ENCODE measurements around the gene XPR1. TPM values are rescaled to one million over a fixed set of nuclear protein-coding genes. Genes with fewer than 3 reads are reported as not detected.
A peak's percentile ranks its signal among the peaks of the same experiment; 100 is the strongest.

The XPR1 gene
- total RNA-seq, 1 experiment from 2014 or later: 16.8 TPM

DNA sequence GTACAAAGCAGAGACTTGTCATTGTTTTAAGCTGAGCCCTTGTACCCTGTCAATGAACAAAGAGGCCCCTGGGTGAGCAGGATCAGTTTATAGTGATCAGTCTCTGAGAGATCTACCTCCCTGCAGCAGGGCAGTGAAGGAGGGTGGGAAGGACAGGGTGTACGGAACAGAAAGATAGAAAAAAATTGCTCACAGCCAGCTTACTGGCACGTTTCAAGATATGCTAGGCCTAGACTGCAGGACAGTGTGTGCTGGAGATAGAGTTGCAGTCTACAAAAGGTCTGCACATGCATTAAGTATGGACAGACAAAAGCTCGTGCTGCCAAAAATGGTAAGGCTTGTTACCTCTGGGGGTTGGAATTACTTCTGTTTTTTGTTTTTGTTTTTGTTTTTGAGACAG lies 38.4 kb upstream of the XPR1 start:
- Histone ChIP-seq H3K27me3 (ENCODE audit: insufficient read depth, low read depth) (no peaks in the 10 kb centered on the region), H3K9me3 (ENCODE audit: insufficient read depth, low read depth) (0 out of 2 replicates have a peak, but pooled peaks cover 3% of the 10 kb centered on the region), H3K4me3 (no peak overlapping the region), H3F3A (ENCODE audit: insufficient read depth, low read depth) (no peaks in the 10 kb centered on the region), H4K20me1 (ENCODE audit: insufficient read depth) (no peaks in the 10 kb centered on the region), H3K9me2 (ENCODE audit: insufficient read depth) (no peaks in the 10 kb centered on the region), H3K79me2 (ENCODE audit: low read depth) (no peaks in the 10 kb centered on the region), H3K4me1 (replicated peaks; ENCODE audit: insufficient read depth) (no peaks in the 10 kb centered on the region), H3K36me3 (ENCODE audit: low read depth) (no peaks in the 10 kb centered on the region), H3K27ac (no peak overlapping the region), H3K4me2 (no peak overlapping the region), H2AFZ (0 out of 2 replicates have a peak overlapping the region, but pooled peaks have one; percentile 2)
- POLR2A ChIA-PET (ENCODE audit: unreplicated experiment): no interaction called here
- CTCF ChIA-PET: no interaction called here
- DNase-seq: no peak
- no TSS peak for BruUV-seq (replicated peaks)
- intact Hi-C loops (cut with micrococcal nuclease; ENCODE audit: unreplicated experiment): no loop called here
- TF ChIP-seq, protein P1, sequence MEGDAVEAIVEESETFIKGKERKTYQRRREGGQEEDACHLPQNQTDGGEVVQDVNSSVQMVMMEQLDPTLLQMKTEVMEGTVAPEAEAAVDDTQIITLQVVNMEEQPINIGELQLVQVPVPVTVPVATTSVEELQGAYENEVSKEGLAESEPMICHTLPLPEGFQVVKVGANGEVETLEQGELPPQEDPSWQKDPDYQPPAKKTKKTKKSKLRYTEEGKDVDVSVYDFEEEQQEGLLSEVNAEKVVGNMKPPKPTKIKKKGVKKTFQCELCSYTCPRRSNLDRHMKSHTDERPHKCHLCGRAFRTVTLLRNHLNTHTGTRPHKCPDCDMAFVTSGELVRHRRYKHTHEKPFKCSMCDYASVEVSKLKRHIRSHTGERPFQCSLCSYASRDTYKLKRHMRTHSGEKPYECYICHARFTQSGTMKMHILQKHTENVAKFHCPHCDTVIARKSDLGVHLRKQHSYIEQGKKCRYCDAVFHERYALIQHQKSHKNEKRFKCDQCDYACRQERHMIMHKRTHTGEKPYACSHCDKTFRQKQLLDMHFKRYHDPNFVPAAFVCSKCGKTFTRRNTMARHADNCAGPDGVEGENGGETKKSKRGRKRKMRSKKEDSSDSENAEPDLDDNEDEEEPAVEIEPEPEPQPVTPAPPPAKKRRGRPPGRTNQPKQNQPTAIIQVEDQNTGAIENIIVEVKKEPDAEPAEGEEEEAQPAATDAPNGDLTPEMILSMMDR (conservative IDR thresholded peaks at IDR 0.05): no peak
- no peak for TF ChIP-seq EZH2 (IDR thresholded peaks at IDR 0.05; ENCODE audit: low read depth)

DNA sequence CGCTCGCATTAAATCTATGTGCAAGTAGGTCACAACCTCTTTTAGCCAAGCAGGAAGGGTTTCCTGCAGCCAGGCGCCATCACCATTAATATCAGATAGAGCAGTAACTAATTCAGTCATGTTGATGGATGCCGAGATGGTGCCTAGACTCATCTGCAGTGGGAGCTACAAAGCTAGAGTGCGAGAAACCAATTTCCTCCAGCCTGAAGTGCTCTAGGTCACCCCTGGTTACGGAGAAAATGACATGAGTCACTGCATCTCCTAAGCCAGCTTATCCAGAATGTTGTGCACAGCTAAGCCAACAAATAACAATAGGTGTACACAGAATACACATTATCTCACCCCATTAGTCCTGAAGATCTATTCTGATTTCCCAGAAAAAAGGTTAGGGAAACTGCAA lies 37.1 kb upstream of the XPR1 start:
- POLR2A ChIA-PET (ENCODE audit: unreplicated experiment): no interaction called here
- Histone ChIP-seq H3K9me2 (ENCODE audit: insufficient read depth) (no peaks in the 10 kb centered on the region), H3K4me1 (replicated peaks; ENCODE audit: insufficient read depth) (no peaks in the 10 kb centered on the region), H2AFZ (no peak overlapping the region), H3K27me3 (ENCODE audit: insufficient read depth, low read depth) (no peaks in the 10 kb centered on the region), H3K4me2 (no peak overlapping the region), H3K79me2 (ENCODE audit: low read depth) (no peaks in the 10 kb centered on the region), H3K36me3 (ENCODE audit: low read depth) (no peaks in the 10 kb centered on the region), H3K27ac (no peak overlapping the region), H3K9me3 (ENCODE audit: insufficient read depth, low read depth) (no peaks in the 10 kb centered on the region), H4K20me1 (ENCODE audit: insufficient read depth) (no peaks in the 10 kb centered on the region), H3F3A (ENCODE audit: insufficient read depth, low read depth) (no peaks in the 10 kb centered on the region), H3K4me3 (no peak overlapping the region)
- TF ChIP-seq, protein P1 (conservative IDR thresholded peaks at IDR 0.05): no peak
- TF ChIP-seq EZH2 (IDR thresholded peaks at IDR 0.05; ENCODE audit: low read depth): no peak
- BruUV-seq (replicated peaks): no TSS peak
- CTCF ChIA-PET: no interaction called here
- intact Hi-C loops (cut with micrococcal nuclease; ENCODE audit: unreplicated experiment): no loop called here
- peak in 1 of 2 experiments; percentile 63 for DNase-seq

DNA sequence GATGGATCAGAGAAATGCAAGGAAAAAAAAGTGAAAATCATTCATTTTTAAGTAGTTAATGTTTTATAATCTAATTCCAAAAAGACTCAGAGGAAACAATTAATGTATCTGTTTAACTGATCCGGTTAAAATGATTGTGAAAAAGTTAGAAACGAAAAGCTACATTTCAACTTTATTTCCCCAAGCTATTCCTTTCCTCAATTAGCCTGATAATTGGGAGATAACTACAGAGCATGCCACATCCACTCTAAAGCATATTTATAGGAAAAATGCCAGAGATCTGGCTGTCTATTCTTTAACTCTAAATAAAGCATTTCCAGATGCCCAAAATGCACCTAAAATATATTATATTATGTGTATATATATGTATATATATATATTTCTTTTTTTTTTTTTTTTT lies 35.9 kb upstream of the XPR1 start:
- Histone ChIP-seq H3K4me1 (replicated peaks; ENCODE audit: insufficient read depth) (no peaks in the 10 kb centered on the region), H3F3A (ENCODE audit: insufficient read depth, low read depth) (no peaks in the 10 kb centered on the region)
- POLR2A ChIA-PET (ENCODE audit: unreplicated experiment): no interaction called here

More for the DNA sequence above, 35.9 kb upstream of the XPR1 start:
- CTCF ChIA-PET: interaction anchor here (0.6 kb wide), 1 partner anchor 58 kb away, joined by 3 read pairs; no protein-coding TSS in a partner anchor
- Histone ChIP-seq H4K20me1 (ENCODE audit: insufficient read depth) (no peaks in the 10 kb centered on the region), H3K9me2 (ENCODE audit: insufficient read depth) (no peaks in the 10 kb centered on the region), H3K27ac (no peak overlapping the region), H3K4me2 (no peak overlapping the region), H3K27me3 (ENCODE audit: insufficient read depth, low read depth) (no peaks in the 10 kb centered on the region), H3K36me3 (ENCODE audit: low read depth) (no peaks in the 10 kb centered on the region), H3K9me3 (ENCODE audit: insufficient read depth, low read depth) (no peaks in the 10 kb centered on the region), H3K79me2 (ENCODE audit: low read depth) (no peaks in the 10 kb centered on the region), H3K4me3 (no peak overlapping the region), H2AFZ (no peak overlapping the region)
- no peak for TF ChIP-seq EZH2 (IDR thresholded peaks at IDR 0.05; ENCODE audit: low read depth)
- TF ChIP-seq, protein P1 (conservative IDR thresholded peaks at IDR 0.05): no peak
- intact Hi-C loops (cut with micrococcal nuclease; ENCODE audit: unreplicated experiment): no loop called here
- BruUV-seq (replicated peaks): no TSS peak
- DNase-seq: no peak

Data from PC-9 (cell line).